ENCODE measurements around the gene HCN2.

- no peak for TF ChIP-seq POLR2AphosphoS5 (IDR thresholded peaks at IDR 0.05; ENCODE audit: low read depth, low read length)
- no peak for TF ChIP-seq CTCF (IDR thresholded peaks at IDR 0.05; ENCODE audit: control extremely low read depth in 1 of 3, insufficient read depth in 1 of 3, low read depth in 1 of 3, low read length in 3 of 3)
- no peak for TF ChIP-seq CHD1 (IDR thresholded peaks at IDR 0.05; ENCODE audit: low read depth, low read length)
- TF ChIP-seq, protein P1, sequence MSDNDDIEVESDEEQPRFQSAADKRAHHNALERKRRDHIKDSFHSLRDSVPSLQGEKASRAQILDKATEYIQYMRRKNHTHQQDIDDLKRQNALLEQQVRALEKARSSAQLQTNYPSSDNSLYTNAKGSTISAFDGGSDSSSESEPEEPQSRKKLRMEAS (IDR thresholded peaks at IDR 0.05): no peak
- no peak for TF ChIP-seq EZH2 (IDR thresholded peaks at IDR 0.05; ENCODE audit: low read depth, low read length, severe bottlenecking)
- TF ChIP-seq NRF1 (IDR thresholded peaks at IDR 0.05; ENCODE audit: low read depth, low read length): no peak
- TF ChIP-seq E2F6 (IDR thresholded peaks at IDR 0.05): no peak
- no peak for TF ChIP-seq ZNF274 (IDR thresholded peaks at IDR 0.05; ENCODE audit: borderline replicate concordance, extremely low read depth, low read length)
Measured at GRCh38 chr19:607301-608154, 17.8 kb downstream of the HCN2 start.
